ENCODE results near the gene OLA1.

Gene OLA1

GRCh38 chr2:174026122-174026845, 222.0 kb downstream of the OLA1 start:
- DNase-seq = no peak

GRCh38 chr2:174025271-174026121, 222.8 kb downstream of the OLA1 start:
- no peak for DNase-seq

- DNase-seq = no peak
Observed at GRCh38 chr2:174024524-174025270, 223.6 kb downstream of the OLA1 start.

- peak; percentile 75 for DNase-seq
Observed at GRCh38 chr2:174023591-174024523, 224.5 kb downstream of the OLA1 start.

Measured in stimulated activated CD4-positive, alpha-beta T cell treated with anti-CD3 and anti-CD28 coated beads, Interleukin-15, amount 100 ng/mL, for 24 hours (primary cell).